Nephron progenitor cell (in vitro differentiated cells): Measurements from ENCODE around the gene ORM1.

Experiments
- DNase-seq: peaks from one replicate; pipeline ENCODE4 v3.0.0; 2021
- H3K27ac Mint-ChIP-seq: 2 replicates; pipeline ENCODE4 v1.8.0; 2021; ENCODE audit warnings: mild to moderate bottlenecking, moderate library complexity, mixed read lengths
- H3K27me3 Mint-ChIP-seq: 2 replicates; pipeline ENCODE4 v1.8.0; 2021; ENCODE audit warnings: mild to moderate bottlenecking, low read depth, mixed read lengths; ENCODE audit not compliant: poor library complexity
- H3K36me3 Mint-ChIP-seq: 2 replicates; pipeline ENCODE4 v1.8.0; 2021; ENCODE audit warnings: low read depth, mixed read lengths
- H3K4me1 Mint-ChIP-seq: 2 replicates; pipeline ENCODE4 v1.8.0; 2021; ENCODE audit warnings: mixed read lengths
- H3K4me3 Mint-ChIP-seq: 2 replicates; pipeline ENCODE4 v1.8.0; 2021; ENCODE audit warnings: mild to moderate bottlenecking, moderate library complexity, mixed read lengths
- H3K9me3 Mint-ChIP-seq: 2 replicates; pipeline ENCODE4 v1.8.0; 2021; ENCODE audit warnings: mild to moderate bottlenecking, moderate library complexity, mixed read lengths
- CTCF ChIP-seq: fragments of 200-600 bp; sonication (generic); IDR thresholded peaks from 2 replicates; pipeline ENCODE4 v1.5.0; 2021; ENCODE audit warnings: antibody characterized with exemption

Gene ORM1

GRCh38 chr9:114301798-114302565 lies 20.9 kb upstream of the ORM1 start:
- H3K36me3 Mint-ChIP-seq: peaks cover 20% of the 10 kb centered on the region
- no peak for DNase-seq
- H3K27ac Mint-ChIP-seq: no peak overlapping the region
- peaks cover 11% of the 10 kb centered on the region for H3K4me1 Mint-ChIP-seq
- peaks cover 8% of the 10 kb centered on the region for H3K27me3 Mint-ChIP-seq
- peaks cover 2% of the 10 kb centered on the region for H3K9me3 Mint-ChIP-seq
- no peak overlapping the region for H3K4me3 Mint-ChIP-seq
- no peak for TF ChIP-seq CTCF

- DNase-seq: no peak
- H3K4me1 Mint-ChIP-seq: peaks cover 11% of the 10 kb centered on the region
Observed at GRCh38 chr9:114302727-114303126, 20.2 kb upstream of the ORM1 start.

GRCh38 chr9:114303571-114303970 lies 19.3 kb upstream of the ORM1 start:
- Mint-ChIP-seq H3K9me3 (no peaks in the 10 kb centered on the region), H3K4me1 (peaks cover 11% of the 10 kb centered on the region), H3K27me3 (peaks cover 8% of the 10 kb centered on the region), H3K27ac (no peak overlapping the region), H3K36me3 (peaks cover 5% of the 10 kb centered on the region), H3K4me3 (no peak overlapping the region)
- no peak for DNase-seq
- no peak for TF ChIP-seq CTCF

More at GRCh38 chr9:114302727-114303126, 20.2 kb upstream of the ORM1 start:
- Mint-ChIP-seq H3K27ac (no peak overlapping the region), H3K36me3 (peaks cover 13% of the 10 kb centered on the region), H3K27me3 (peaks cover 8% of the 10 kb centered on the region), H3K4me3 (no peak overlapping the region), H3K9me3 (no peaks in the 10 kb centered on the region)
- TF ChIP-seq CTCF: no peak

- TF ChIP-seq CTCF: no peak
- Mint-ChIP-seq H3K27me3 (peaks cover 8% of the 10 kb centered on the region), H3K9me3 (no peaks in the 10 kb centered on the region), H3K36me3 (peaks cover under 1% of the 10 kb centered on the region), H3K4me3 (no peak overlapping the region), H3K4me1 (peaks cover 11% of the 10 kb centered on the region), H3K27ac (no peak overlapping the region)
- DNase-seq: no peak
Observed at GRCh38 chr9:114303977-114304376, 18.9 kb upstream of the ORM1 start.

GRCh38 chr9:114304416-114305188 lies 18.3 kb upstream of the ORM1 start:
- TF ChIP-seq CTCF: no peak
- DNase-seq: no peak
- Mint-ChIP-seq H3K27ac (no peak overlapping the region), H3K4me3 (no peak overlapping the region), H3K4me1 (peaks cover 11% of the 10 kb centered on the region), H3K27me3 (peaks cover 8% of the 10 kb centered on the region), H3K9me3 (no peaks in the 10 kb centered on the region), H3K36me3 (peaks cover 2% of the 10 kb centered on the region)
